HepG2 (cell line): ENCODE data around the gene EPC2.

Source experiments
- CTCF ChIP-seq: sonication (generic); formaldehyde crosslinking; IDR thresholded peaks from 2 replicates; pipeline ENCODE4 v1.5.0; 2020; ENCODE audit warnings: mild to moderate bottlenecking, missing genetic modification reagents, moderate library complexity
- KDM5B ChIP-seq: sonication (generic); formaldehyde crosslinking; IDR thresholded peaks from 2 replicates; pipeline ENCODE4 v1.4.0; 2020; ENCODE audit warnings: missing genetic modification reagents, mild to moderate bottlenecking, borderline replicate concordance
- MAX ChIP-seq: IDR thresholded peaks from 2 replicates; pipeline ENCODE4 v1.6.1; 2012; ENCODE audit warnings: inconsistent platforms
- MNT ChIP-seq: fragments of 450-650 bp; IDR thresholded peaks from 2 replicates; pipeline ENCODE4 v1.6.1; 2016
- NR3C1 ChIP-seq: sonication (generic); formaldehyde crosslinking; IDR thresholded peaks from 2 replicates; pipeline ENCODE4 v1.4.0; 2020; ENCODE audit warnings: missing genetic modification reagents
- POLR2A ChIP-seq, 2 experiments: IDR thresholded peaks; 2 replicates each; pipeline ENCODE4 v1.6.1; 2011; ENCODE audit warnings: low read depth in 2 of 2, low read length in 2 of 2, mild to moderate bottlenecking in 1 of 2, moderate library complexity in 1 of 2; ENCODE audit not compliant: insufficient read depth in 1 of 2
- PRDM15 ChIP-seq: sonication (generic); formaldehyde crosslinking; IDR thresholded peaks from 2 replicates; pipeline ENCODE4 v1.4.0; 2020; ENCODE audit warnings: missing genetic modification reagents
- RERE ChIP-seq: IDR thresholded peaks from 2 replicates; pipeline ENCODE4 v1.6.1; 2016; ENCODE audit warnings: low read depth, missing genetic modification reagents, missing compliant biosample characterization
- REST ChIP-seq, 2 experiments: IDR thresholded peaks; 2 replicates each; pipeline ENCODE4 v1.6.1; 2011 to 2012; ENCODE audit warnings: low read length in 2 of 2, borderline replicate concordance in 1 of 2, low read depth in 1 of 2, mild to moderate bottlenecking in 1 of 2, moderate library complexity in 1 of 2
- SRSF4 ChIP-seq: fragments of 200-400 bp; formaldehyde crosslinking; IDR thresholded peaks from one replicate; pipeline ENCODE4 v1.6.1; 2018; ENCODE audit warnings: mild to moderate bottlenecking, low read depth, low read length, moderate library complexity; ENCODE audit not compliant: poor library complexity, severe bottlenecking
- ZMYM2 ChIP-seq: sonication (generic); formaldehyde crosslinking; IDR thresholded peaks from 2 replicates; pipeline ENCODE4 v1.8.0; 2022; ENCODE audit warnings: mild to moderate bottlenecking, missing genetic modification reagents
- ZNF274 ChIP-seq: sonication (generic); formaldehyde crosslinking; IDR thresholded peaks from 2 replicates; pipeline ENCODE4 v1.5.1; 2020; ENCODE audit warnings: mild to moderate bottlenecking, missing genetic modification reagents
- ZNF558 ChIP-seq: sonication (generic); formaldehyde crosslinking; IDR thresholded peaks from 2 replicates; pipeline ENCODE4 v1.9.0; 2022; ENCODE audit warnings: mild to moderate bottlenecking, missing genetic modification reagents, borderline replicate concordance

- TF ChIP-seq RERE (CRISPR knock-in tag) (no peak), KDM5B (CRISPR knock-in tag) (no peak), REST (IDR thresholded peaks at IDR 0.05; ENCODE audit: borderline replicate concordance in 1 of 2, low read depth in 1 of 2, low read length in 2 of 2) (no peak), MAX (no peak), MNT (no peak), NR3C1 (CRISPR knock-in tag) (no peak), ZNF274 (CRISPR knock-in tag) (no peak), PRDM15 (CRISPR knock-in tag) (no peak), POLR2A (IDR thresholded peaks at IDR 0.05; ENCODE audit: insufficient read depth in 1 of 2, low read depth in 2 of 2, low read length in 2 of 2) (no peak), ZMYM2 (CRISPR knock-in tag) (no peak), CTCF (CRISPR knock-in tag) (no peak), SRSF4 (no peak), ZNF558 (no peak)
Measured at GRCh38 chr2:148814860-148815419, 170.4 kb downstream of the EPC2 start.
